Liver (tissue), 9 donors: ENCODE data around the gene TXNL1. TPM values are rescaled to one million over a fixed set of nuclear protein-coding genes. Genes with fewer than 3 reads are reported as not detected.
A peak's percentile ranks its signal among the peaks of the same experiment; 100 is the strongest.
"Not testable (repeated sequence)": the region's sequence is repeated elsewhere in the genome, so short reads cannot be mapped to it uniquely, and the experiment has no call there.

Source experiments
- DNase-seq: peaks from one replicate; pipeline ENCODE4 v3.0.0-alpha.2; 2017; ENCODE audit warnings: low spot score
- H3K27ac ChIP-seq, 2 donors: one replicate each; pipeline ENCODE4 v1.7.0; 2013; ENCODE audit warnings: inconsistent platforms in 2 of 2, low read length in 2 of 2, control low read depth in 1 of 2, low read depth in 1 of 2, mild to moderate bottlenecking in 1 of 2
- H3K27me3 ChIP-seq, 4 donors: one replicate each; pipeline versions ENCODE4 v1.6.1 to v1.7.0; 2013; ENCODE audit warnings: low read length in 3 of 4, inconsistent platforms in 1 of 4, mild to moderate bottlenecking in 1 of 4, moderate library complexity in 1 of 4; ENCODE audit not compliant: control insufficient read depth in 4 of 4, insufficient read depth in 4 of 4
- H3K36me3 ChIP-seq, 4 donors: one replicate each; pipeline versions ENCODE4 v1.6.1 to v1.7.0; 2013; ENCODE audit warnings: low read length in 3 of 4, mild to moderate bottlenecking in 3 of 4, low read depth in 1 of 4, moderate library complexity in 1 of 4; ENCODE audit not compliant: control insufficient read depth in 4 of 4, insufficient read depth in 3 of 4
- H3K4me1 ChIP-seq, 4 donors: one replicate each; pipeline versions ENCODE4 v1.6.1 to v1.7.0; 2013; ENCODE audit warnings: low read length in 3 of 4, mild to moderate bottlenecking in 3 of 4, moderate library complexity in 1 of 4; ENCODE audit not compliant: control insufficient read depth in 4 of 4, insufficient read depth in 4 of 4
- H3K4me3 ChIP-seq, 3 donors: one replicate each; pipeline versions ENCODE4 v1.6.1 to v1.7.0; 2013; ENCODE audit warnings: low read length in 3 of 3, control low read depth in 1 of 3, low read depth in 1 of 3, mild to moderate bottlenecking in 1 of 3
- H3K9ac ChIP-seq, 2 donors: one replicate each; pipeline ENCODE4 v1.7.0; 2013; ENCODE audit warnings: low read length in 2 of 2, mild to moderate bottlenecking in 2 of 2, moderate library complexity in 2 of 2, control low read depth in 1 of 2, low read depth in 1 of 2
- H3K9me3 ChIP-seq, 4 donors: one replicate each; pipeline versions ENCODE4 v1.6.1 to v1.7.0; 2013; ENCODE audit warnings: low read length in 3 of 4; ENCODE audit not compliant: control insufficient read depth in 4 of 4
- ATF3 ChIP-seq: IDR thresholded peaks from 2 replicates; pipeline ENCODE4 v1.6.1; 2016; ENCODE audit warnings: antibody characterized with exemption
- CTCF ChIP-seq: fragments of 150-350 bp; IDR thresholded peaks from 2 replicates; pipeline ENCODE4 v1.5.1; 2017; ENCODE audit warnings: improper control_type of control experiment, low read depth, low read length; ENCODE audit not compliant: missing input control
- EGR1 ChIP-seq, 2 donors: IDR thresholded peaks; 2 replicates each; pipeline ENCODE4 v1.6.1; 2016 to 2018; ENCODE audit warnings: antibody characterized with exemption in 2 of 2, low read depth in 2 of 2
- FOXA1 ChIP-seq: IDR thresholded peaks from 2 replicates; pipeline ENCODE4 v1.6.1; 2016; ENCODE audit warnings: antibody characterized with exemption
- FOXA2 ChIP-seq: IDR thresholded peaks from 2 replicates; pipeline ENCODE4 v1.6.1; 2016; ENCODE audit warnings: antibody characterized with exemption
- GABPA ChIP-seq, 2 donors: IDR thresholded peaks in 1 of 2; conservative IDR thresholded peaks in 1 of 2; 2 replicates each; pipeline ENCODE4 v1.6.1; 2016; ENCODE audit warnings: antibody characterized with exemption in 2 of 2, mild to moderate bottlenecking in 1 of 2, moderate library complexity in 1 of 2
- HNF4A ChIP-seq, 2 donors: conservative IDR thresholded peaks; 2 replicates each; pipeline ENCODE4 v1.6.1; 2016; ENCODE audit warnings: antibody characterized with exemption in 2 of 2, mild to moderate bottlenecking in 2 of 2
- HNF4G ChIP-seq: IDR thresholded peaks from 2 replicates; pipeline ENCODE4 v1.6.1; 2016; ENCODE audit warnings: antibody characterized with exemption
- JUND ChIP-seq, 2 donors: IDR thresholded peaks; 2 replicates each; pipeline ENCODE4 v1.6.1; 2016; ENCODE audit warnings: antibody characterized with exemption in 2 of 2
- NR2F2 ChIP-seq: IDR thresholded peaks from 2 replicates; pipeline ENCODE4 v1.6.1; 2016; ENCODE audit warnings: antibody characterized with exemption
- RAD21 ChIP-seq, 2 donors: IDR thresholded peaks; 2 replicates each; pipeline ENCODE4 v1.6.1; 2016; ENCODE audit warnings: antibody characterized with exemption in 2 of 2, mild to moderate bottlenecking in 2 of 2
- REST ChIP-seq: IDR thresholded peaks from 2 replicates; pipeline ENCODE4 v1.6.1; 2016; ENCODE audit warnings: antibody characterized with exemption, mild to moderate bottlenecking
- RXRA ChIP-seq, 2 donors: IDR thresholded peaks; 2 replicates each; pipeline ENCODE4 v1.6.1; 2017 to 2018; ENCODE audit warnings: antibody characterized with exemption in 2 of 2, mild to moderate bottlenecking in 1 of 2
- SP1 ChIP-seq: IDR thresholded peaks from 2 replicates; pipeline ENCODE4 v1.6.1; 2018; ENCODE audit warnings: antibody characterized with exemption, mild to moderate bottlenecking
- TAF1 ChIP-seq: conservative IDR thresholded peaks from 2 replicates; pipeline ENCODE4 v1.6.1; 2016; ENCODE audit warnings: antibody characterized with exemption, mild to moderate bottlenecking
- YY1 ChIP-seq: IDR thresholded peaks from 2 replicates; pipeline ENCODE4 v1.6.1; 2016; ENCODE audit warnings: antibody characterized with exemption, mild to moderate bottlenecking
- ZBTB33 ChIP-seq: IDR thresholded peaks from 2 replicates; pipeline ENCODE4 v1.6.1; 2016; ENCODE audit warnings: antibody characterized with exemption
- WGBS: extraction: QIAGEN DNeasy Blood & Tissue Kit; methylation state at CpG from one replicate; pipeline ENCODE4 v1.1.7; 2013; 5-methylcytosine and 5-hydroxymethylcytosine counted together
- polyA plus RNA-seq, 2 donors: library from polyadenylated mRNA; stranded (reverse) in 1 of 2; unstranded in 1 of 2; fragments of 200-250 nt in 1 of 2; fragments of >200 nt in 1 of 2; fragmentation: Nextera tagmentation in 1 of 2; extraction: Ambion mirVana in 1 of 2; gene quantifications; one replicate each; pipeline versions ENCODE4 v1.2.1 to v1.2.3, GENCODE V29; 2013 to 2015
- total RNA-seq, 2 donors: library from RNA; depleted of rRNA; stranded (reverse); fragments of >200 nt; gene quantifications; one replicate each; pipeline ENCODE4 v1.2.3, GENCODE V29; 2014
- TF ChIP-seq, protein P1 (sequence below): IDR thresholded peaks from 2 replicates; pipeline ENCODE4 v1.6.1; 2016; ENCODE audit warnings: antibody characterized with exemption
- donor health status: healthy.
- donor health status: healthy.
- donor health status: healthy.
- donor health status: healthy.
- donor health status: healthy.

TXNL1 gene
- total and polyA plus RNA-seq, 4 donors: 23.1 to 65.7 (median 33.9) TPM

DNA sequence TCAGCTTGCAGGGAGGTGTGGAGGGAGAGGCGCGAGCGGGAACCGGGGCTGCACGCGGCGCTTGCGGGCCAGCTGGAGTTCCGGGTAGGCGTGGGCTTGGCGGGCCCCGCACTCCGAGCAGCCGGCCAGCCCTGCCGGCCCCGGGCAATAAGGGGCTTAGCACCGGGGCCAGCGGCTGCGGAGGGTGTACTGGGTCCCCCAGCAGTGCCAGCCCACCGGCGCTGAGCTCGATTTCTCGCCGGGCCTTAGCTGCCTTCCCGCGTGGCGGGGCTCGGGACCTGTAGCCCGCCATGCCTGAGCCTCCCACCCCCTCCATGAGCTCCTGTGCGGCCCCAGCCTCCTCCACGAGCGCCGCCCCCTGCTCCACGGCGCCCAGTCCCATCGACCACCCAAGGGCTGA lies 66.1 kb downstream of the TXNL1 start:
- H3K9ac ChIP-seq, H3K36me3 ChIP-seq, DNase-seq, H3K27me3 ChIP-seq, H3K4me3 ChIP-seq, H3K27ac ChIP-seq, H3K9me3 ChIP-seq: not testable (repeated sequence)
- peaks cover 3 to 34% (median 28%) of the 10 kb centered on the region in 4 donors for H3K4me1 ChIP-seq
- WGBS: 98% methylated on average over 36 of the region's 36 CpGs

- no peaks in the 10 kb centered on the region for H3K9me3 ChIP-seq
- no peaks in the 10 kb centered on the region for H3K27me3 ChIP-seq
- peaks cover 3 to 35% (median 30%) of the 10 kb centered on the region in 4 donors for H3K4me1 ChIP-seq
- TF ChIP-seq HNF4A (conservative IDR thresholded peaks at IDR 0.05): peak; percentile 71
- TF ChIP-seq RAD21 (IDR thresholded peaks at IDR 0.05): peak; percentile 35 to 43
- peak; percentile 58 for TF ChIP-seq SP1
- TF ChIP-seq EGR1 (IDR thresholded peaks at IDR 0.05; ENCODE audit: low read depth in 2 of 2): peak in 1 of 2 donors; percentile 51
- TF ChIP-seq ZBTB33: peak; percentile 67
- TF ChIP-seq NR2F2: no peak
- TF ChIP-seq FOXA2: peak; percentile 76
- peak; percentile 61 to 66 for TF ChIP-seq JUND (IDR thresholded peaks at IDR 0.05)
- no peak for TF ChIP-seq ATF3
- TF ChIP-seq, protein P1, sequence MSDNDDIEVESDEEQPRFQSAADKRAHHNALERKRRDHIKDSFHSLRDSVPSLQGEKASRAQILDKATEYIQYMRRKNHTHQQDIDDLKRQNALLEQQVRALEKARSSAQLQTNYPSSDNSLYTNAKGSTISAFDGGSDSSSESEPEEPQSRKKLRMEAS: peak; percentile 61
- peak; percentile 46 to 79 for TF ChIP-seq RXRA (IDR thresholded peaks at IDR 0.05)
- peak; percentile 46 for TF ChIP-seq REST
- TF ChIP-seq YY1: peak; percentile 75
- no peak for TF ChIP-seq HNF4G
- no peak for TF ChIP-seq GABPA (IDR thresholded peaks at IDR 0.05 in 1 of 2, conservative IDR thresholded peaks at IDR 0.05 in 1 of 2)
- peak; percentile 54 for TF ChIP-seq FOXA1
- TF ChIP-seq CTCF: no peak
- TF ChIP-seq TAF1: no peak
- WGBS: 32% methylated on average over 3 of the region's 3 CpGs
- peak overlapping the region; percentile 33 to 36 for H3K9ac ChIP-seq
- no peak for DNase-seq
- peak overlapping the region; percentile 73 to 77 for H3K27ac ChIP-seq
- no peaks in the 10 kb centered on the region for H3K36me3 ChIP-seq
- H3K4me3 ChIP-seq: no peak overlapping the region
These were observed 67.4 kb downstream of the TXNL1 start for GRCh38 chr18:56570978-56571377.
